PC-3 (cell line): ENCODE results near the gene C4orf17. TPM values are rescaled to one million over a fixed set of nuclear protein-coding genes. Genes with fewer than 3 reads are reported as not detected.
A peak's percentile ranks its signal among the peaks of the same experiment; 100 is the strongest.

Source experiments
- ATAC-seq: fragments of 200-7000 bp; cut with Tn5 transposase; 2 replicates; pipeline ENCODE4 v1.9.1; 2020; ENCODE audit warnings: mild to moderate bottlenecking, moderate library complexity
- BruUV-seq: library from RNA; stranded (reverse); fragments of 400-500 nt; replicated peaks from 2 replicates; lab custom pipeline; 2021; lab: Mats Ljungman, UMichigan
- CTCF ChIA-PET: fragments of 300-600 bp; sonication (Branson Sonifier 250); formaldehyde crosslinking; loops from one replicate; lab custom pipeline; 2022; ENCODE audit warnings: antibody characterized with exemption; lab: Charles Lee
- POLR2A ChIA-PET: fragments of 300-600 bp; sonication (Branson Sonifier 250); formaldehyde crosslinking; loops from one replicate; lab custom pipeline; 2022; ENCODE audit warnings: antibody characterized with exemption; ENCODE audit not compliant: unreplicated experiment; lab: Charles Lee
- DNase-seq: peaks from one replicate; pipeline ENCODE4 v3.0.0-alpha.2; 2015
- H2AFZ ChIP-seq: fragments of 300-600 bp; sonication (generic); 2 replicates; pipeline ENCODE4 v1.6.0; 2016; ENCODE audit warnings: antibody characterized with exemption, low read length
- H3F3A ChIP-seq: fragments of 300-600 bp; sonication (generic); one replicate; pipeline ENCODE4 v1.6.0; 2017; ENCODE audit warnings: antibody characterized with exemption, low read length, control low read depth, mild to moderate bottlenecking; ENCODE audit not compliant: unreplicated experiment
- H3K27ac ChIP-seq: fragments of 300-600 bp; sonication (generic); 2 replicates; pipeline ENCODE4 v1.5.1; 2016; ENCODE audit warnings: mild to moderate bottlenecking, low read length
- H3K27me3 ChIP-seq: fragments of 300-600 bp; sonication (generic); 2 replicates; pipeline ENCODE4 v1.6.1; 2016; ENCODE audit warnings: low read length, mixed read lengths
- H3K36me3 ChIP-seq: fragments of 300-600 bp; sonication (generic); 2 replicates; pipeline ENCODE4 v1.6.1; 2016; ENCODE audit warnings: low read depth, mixed run types, low read length, mixed read lengths
- H3K4me1 ChIP-seq: fragments of 300-600 bp; sonication (generic); 2 replicates; pipeline ENCODE4 v1.5.1; 2016; ENCODE audit warnings: low read length; ENCODE audit not compliant: insufficient read depth
- H3K4me2 ChIP-seq: fragments of 300-600 bp; sonication (generic); 2 replicates; pipeline ENCODE4 v1.6.0; 2016; ENCODE audit warnings: low read length
- H3K4me3 ChIP-seq: fragments of 300-600 bp; sonication (generic); 2 replicates; pipeline ENCODE4 v1.5.1; 2016; ENCODE audit warnings: mild to moderate bottlenecking, low read length, mixed read lengths
- H3K79me2 ChIP-seq: fragments of 300-600 bp; sonication (generic); 2 replicates; pipeline ENCODE4 v1.6.1; 2017; ENCODE audit warnings: low read length, mixed read lengths
- H3K9ac ChIP-seq: fragments of 300-600 bp; sonication (generic); 2 replicates; pipeline ENCODE4 v1.6.0; 2016; ENCODE audit warnings: mild to moderate bottlenecking, low read length
- H3K9me2 ChIP-seq: fragments of 300-600 bp; sonication (generic); replicated peaks from 2 replicates; pipeline ENCODE4 v1.6.1; 2016; ENCODE audit warnings: mixed run types, low read length, mixed read lengths
- H3K9me3 ChIP-seq: fragments of 300-600 bp; sonication (generic); 2 replicates; pipeline ENCODE4 v1.6.1; 2016; ENCODE audit warnings: low read length, mixed read lengths
- H4K20me1 ChIP-seq: fragments of 300-600 bp; sonication (generic); 2 replicates; pipeline ENCODE4 v1.6.1; 2016; ENCODE audit warnings: low read length, mixed read lengths
- EZH2 ChIP-seq: fragments of 300-600 bp; sonication (generic); IDR thresholded peaks from one replicate; pipeline ENCODE4 v1.6.1; 2017; ENCODE audit warnings: antibody characterized with exemption, mild to moderate bottlenecking, low read length; ENCODE audit not compliant: unreplicated experiment
- EZH2phosphoT487 ChIP-seq: fragments of 300-600 bp; sonication (generic); IDR thresholded peaks from 2 replicates; pipeline ENCODE4 v1.6.1; 2018; ENCODE audit warnings: mild to moderate bottlenecking, antibody characterized with exemption, low read length, borderline replicate concordance
- intact Hi-C: fragments of 100-400 bp; cut with micrococcal nuclease; formaldehyde crosslinking; loops from 2 replicates; pipeline ENCODE4 v1.9.0; 2023
- total RNA-seq: library from RNA; depleted of rRNA; stranded (reverse); fragments of >200 nt; gene quantifications from 2 replicates; pipeline ENCODE4 v1.2.3, GENCODE V29; 2014
- TF ChIP-seq, protein P1 (sequence below): fragments of 300-600 bp; sonication (generic); conservative IDR thresholded peaks from 2 replicates; pipeline ENCODE4 v1.5.1; 2017; ENCODE audit warnings: antibody characterized with exemption, low read depth, mild to moderate bottlenecking, low read length

C4orf17 gene
- total RNA-seq, 1 experiment from 2014 or later = not detected

GRCh38 chr4:99463566-99463965, 47.3 kb upstream of the C4orf17 start:
- Histone ChIP-seq H3K4me2 (no peak overlapping the region), H3K9me3 (no peaks in the 10 kb centered on the region), H3K9me2 (no peaks in the 10 kb centered on the region), H3K27me3 (no peaks in the 10 kb centered on the region), H3K9ac (no peak overlapping the region), H3K79me2 (no peaks in the 10 kb centered on the region), H3K4me1 (peaks cover 10% of the 10 kb centered on the region), H2AFZ (no peak overlapping the region), H3K4me3 (no peak overlapping the region), H3F3A (no peaks in the 10 kb centered on the region), H3K27ac (no peak overlapping the region), H4K20me1 (no peaks in the 10 kb centered on the region), H3K36me3 (no peaks in the 10 kb centered on the region)
- intact Hi-C loops = loop anchor here (1.0 kb wide), 3 partner anchors 58 to 345 kb away; no protein-coding TSS in a partner anchor
- BruUV-seq = no TSS peak
- CTCF ChIA-PET = interaction anchor here (0.6 to 1.0 kb wide), 2 partner anchors 18 to 468 kb away, joined by 3 to 7 read pairs; no protein-coding TSS in a partner anchor
- DNase-seq = peak; percentile 10
- TF ChIP-seq, protein P1, sequence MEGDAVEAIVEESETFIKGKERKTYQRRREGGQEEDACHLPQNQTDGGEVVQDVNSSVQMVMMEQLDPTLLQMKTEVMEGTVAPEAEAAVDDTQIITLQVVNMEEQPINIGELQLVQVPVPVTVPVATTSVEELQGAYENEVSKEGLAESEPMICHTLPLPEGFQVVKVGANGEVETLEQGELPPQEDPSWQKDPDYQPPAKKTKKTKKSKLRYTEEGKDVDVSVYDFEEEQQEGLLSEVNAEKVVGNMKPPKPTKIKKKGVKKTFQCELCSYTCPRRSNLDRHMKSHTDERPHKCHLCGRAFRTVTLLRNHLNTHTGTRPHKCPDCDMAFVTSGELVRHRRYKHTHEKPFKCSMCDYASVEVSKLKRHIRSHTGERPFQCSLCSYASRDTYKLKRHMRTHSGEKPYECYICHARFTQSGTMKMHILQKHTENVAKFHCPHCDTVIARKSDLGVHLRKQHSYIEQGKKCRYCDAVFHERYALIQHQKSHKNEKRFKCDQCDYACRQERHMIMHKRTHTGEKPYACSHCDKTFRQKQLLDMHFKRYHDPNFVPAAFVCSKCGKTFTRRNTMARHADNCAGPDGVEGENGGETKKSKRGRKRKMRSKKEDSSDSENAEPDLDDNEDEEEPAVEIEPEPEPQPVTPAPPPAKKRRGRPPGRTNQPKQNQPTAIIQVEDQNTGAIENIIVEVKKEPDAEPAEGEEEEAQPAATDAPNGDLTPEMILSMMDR = no peak
- TF ChIP-seq EZH2 (no peak), EZH2phosphoT487 (no peak)
- POLR2A ChIA-PET = interaction anchor here (0.7 kb wide), 1 partner anchor 223 kb away, joined by 5 read pairs; no protein-coding TSS in a partner anchor
- ATAC-seq = no peak

- Histone ChIP-seq H4K20me1 (no peaks in the 10 kb centered on the region), H3K27ac (no peak overlapping the region), H3K4me1 (no peaks in the 10 kb centered on the region), H3K79me2 (no peaks in the 10 kb centered on the region), H3K9me3 (no peaks in the 10 kb centered on the region), H3K9me2 (no peaks in the 10 kb centered on the region), H3K4me2 (no peak overlapping the region), H3K4me3 (no peak overlapping the region), H3K27me3 (no peaks in the 10 kb centered on the region), H3K36me3 (no peaks in the 10 kb centered on the region), H3K9ac (no peak overlapping the region), H3F3A (no peaks in the 10 kb centered on the region), H2AFZ (no peak overlapping the region)
- DNase-seq = no peak
- intact Hi-C loops = no loop called here
- POLR2A ChIA-PET = no interaction called here
- BruUV-seq = no TSS peak
- no peak for ATAC-seq
- no peak for TF ChIP-seq EZH2
- TF ChIP-seq EZH2phosphoT487 = no peak
- TF ChIP-seq, protein P1 = no peak
- CTCF ChIA-PET = no interaction called here
Observed at GRCh38 chr4:99467887-99468286, 42.9 kb upstream of the C4orf17 start.

- no peaks in the 10 kb centered on the region for H3K9me3 ChIP-seq
- no peaks in the 10 kb centered on the region for H3K9me2 ChIP-seq
- no peak overlapping the region for H2AFZ ChIP-seq
- H3K27me3 ChIP-seq = no peaks in the 10 kb centered on the region
- no peak overlapping the region for H3K27ac ChIP-seq
- no TSS peak for BruUV-seq
- ChIA-PET CTCF (interaction anchor here (0.6 kb wide), 1 partner anchor 281 kb away, joined by 3 read pairs; no protein-coding TSS in a partner anchor), POLR2A (no interaction called here)
- TF ChIP-seq, protein P1 = no peak
- no peak for TF ChIP-seq EZH2
- no peak for TF ChIP-seq EZH2phosphoT487
- H3K4me1 ChIP-seq = no peaks in the 10 kb centered on the region
- no peak overlapping the region for H3K4me2 ChIP-seq
- no peaks in the 10 kb centered on the region for H3K36me3 ChIP-seq
- ATAC-seq (no peak), DNase-seq (no peak)
- H3K79me2 ChIP-seq = no peaks in the 10 kb centered on the region
- H4K20me1 ChIP-seq = no peaks in the 10 kb centered on the region
- intact Hi-C loops = no loop called here
- no peak overlapping the region for H3K4me3 ChIP-seq
- no peaks in the 10 kb centered on the region for H3F3A ChIP-seq
- no peak overlapping the region for H3K9ac ChIP-seq
Observed at GRCh38 chr4:99468889-99469288, 41.9 kb upstream of the C4orf17 start.
